Nephron progenitor cell (in vitro differentiated cells): ENCODE measurements around the gene ADGRL3.

Source experiments
- DNase-seq: peaks from one replicate; pipeline ENCODE4 v3.0.0; 2021
- H3K27ac Mint-ChIP-seq: 2 replicates; pipeline ENCODE4 v1.8.0; 2021; ENCODE audit warnings: mild to moderate bottlenecking, moderate library complexity, mixed read lengths
- H3K27me3 Mint-ChIP-seq: 2 replicates; pipeline ENCODE4 v1.8.0; 2021; ENCODE audit warnings: mild to moderate bottlenecking, low read depth, mixed read lengths; ENCODE audit not compliant: poor library complexity
- H3K36me3 Mint-ChIP-seq: 2 replicates; pipeline ENCODE4 v1.8.0; 2021; ENCODE audit warnings: low read depth, mixed read lengths
- H3K4me1 Mint-ChIP-seq: 2 replicates; pipeline ENCODE4 v1.8.0; 2021; ENCODE audit warnings: mixed read lengths
- H3K4me3 Mint-ChIP-seq: 2 replicates; pipeline ENCODE4 v1.8.0; 2021; ENCODE audit warnings: mild to moderate bottlenecking, moderate library complexity, mixed read lengths
- H3K9me3 Mint-ChIP-seq: 2 replicates; pipeline ENCODE4 v1.8.0; 2021; ENCODE audit warnings: mild to moderate bottlenecking, moderate library complexity, mixed read lengths
- TF ChIP-seq, protein P1 (sequence below): fragments of 200-600 bp; sonication (generic); IDR thresholded peaks from 2 replicates; pipeline ENCODE4 v1.5.0; 2021; ENCODE audit warnings: antibody characterized with exemption

The ADGRL3 gene

DNA sequence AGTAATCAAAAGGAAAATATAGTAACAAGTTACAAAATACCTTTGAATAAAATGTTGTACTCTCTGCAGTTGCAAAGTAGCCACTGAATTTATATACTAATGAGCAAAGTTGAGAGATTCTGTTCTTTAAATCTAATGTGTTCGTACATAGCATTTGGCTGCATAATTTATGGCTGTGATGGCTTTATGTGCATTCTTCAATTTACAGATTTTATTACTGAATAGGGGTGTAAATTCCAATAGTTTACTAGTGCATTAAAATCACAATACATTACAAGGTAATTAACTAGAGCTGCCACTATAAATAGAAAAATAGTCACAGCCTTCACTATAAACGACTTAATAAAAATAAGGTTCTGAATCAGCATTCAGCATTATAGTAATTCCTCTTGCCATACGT is 620.0 kb downstream of the ADGRL3 start:
- no peak for DNase-seq
- Mint-ChIP-seq H3K9me3 (no peaks in the 10 kb centered on the region), H3K27ac (no peak overlapping the region), H3K36me3 (no peaks in the 10 kb centered on the region), H3K4me1 (no peaks in the 10 kb centered on the region), H3K27me3 (no peaks in the 10 kb centered on the region), H3K4me3 (no peak overlapping the region)
- TF ChIP-seq, protein P1, sequence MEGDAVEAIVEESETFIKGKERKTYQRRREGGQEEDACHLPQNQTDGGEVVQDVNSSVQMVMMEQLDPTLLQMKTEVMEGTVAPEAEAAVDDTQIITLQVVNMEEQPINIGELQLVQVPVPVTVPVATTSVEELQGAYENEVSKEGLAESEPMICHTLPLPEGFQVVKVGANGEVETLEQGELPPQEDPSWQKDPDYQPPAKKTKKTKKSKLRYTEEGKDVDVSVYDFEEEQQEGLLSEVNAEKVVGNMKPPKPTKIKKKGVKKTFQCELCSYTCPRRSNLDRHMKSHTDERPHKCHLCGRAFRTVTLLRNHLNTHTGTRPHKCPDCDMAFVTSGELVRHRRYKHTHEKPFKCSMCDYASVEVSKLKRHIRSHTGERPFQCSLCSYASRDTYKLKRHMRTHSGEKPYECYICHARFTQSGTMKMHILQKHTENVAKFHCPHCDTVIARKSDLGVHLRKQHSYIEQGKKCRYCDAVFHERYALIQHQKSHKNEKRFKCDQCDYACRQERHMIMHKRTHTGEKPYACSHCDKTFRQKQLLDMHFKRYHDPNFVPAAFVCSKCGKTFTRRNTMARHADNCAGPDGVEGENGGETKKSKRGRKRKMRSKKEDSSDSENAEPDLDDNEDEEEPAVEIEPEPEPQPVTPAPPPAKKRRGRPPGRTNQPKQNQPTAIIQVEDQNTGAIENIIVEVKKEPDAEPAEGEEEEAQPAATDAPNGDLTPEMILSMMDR = no peak

DNA sequence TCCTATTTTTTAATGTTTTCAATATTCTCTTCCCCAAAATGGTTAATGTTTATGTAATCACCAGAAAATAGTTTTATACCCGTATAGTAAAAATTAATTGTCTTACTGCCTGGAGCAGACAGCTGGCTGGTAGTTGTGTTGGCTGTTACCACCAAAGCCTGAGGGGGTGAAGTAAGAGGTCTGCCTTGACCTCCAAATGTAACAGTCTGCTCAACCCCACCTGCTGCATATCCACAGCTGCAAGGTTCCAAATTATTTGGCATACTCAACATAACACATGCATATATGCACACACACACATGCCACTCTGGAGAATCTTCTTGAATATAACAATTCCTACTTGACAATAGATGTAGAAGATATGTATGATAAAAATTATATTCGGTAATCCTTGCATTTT is 624.3 kb downstream of the ADGRL3 start:
- H3K36me3 Mint-ChIP-seq = no peaks in the 10 kb centered on the region
- TF ChIP-seq, protein P1 = no peak
- H3K4me1 Mint-ChIP-seq = no peaks in the 10 kb centered on the region
- no peak for DNase-seq
- H3K4me3 Mint-ChIP-seq = no peak overlapping the region
- H3K27me3 Mint-ChIP-seq = no peaks in the 10 kb centered on the region
- H3K9me3 Mint-ChIP-seq = no peaks in the 10 kb centered on the region
- H3K27ac Mint-ChIP-seq = no peak overlapping the region

DNA sequence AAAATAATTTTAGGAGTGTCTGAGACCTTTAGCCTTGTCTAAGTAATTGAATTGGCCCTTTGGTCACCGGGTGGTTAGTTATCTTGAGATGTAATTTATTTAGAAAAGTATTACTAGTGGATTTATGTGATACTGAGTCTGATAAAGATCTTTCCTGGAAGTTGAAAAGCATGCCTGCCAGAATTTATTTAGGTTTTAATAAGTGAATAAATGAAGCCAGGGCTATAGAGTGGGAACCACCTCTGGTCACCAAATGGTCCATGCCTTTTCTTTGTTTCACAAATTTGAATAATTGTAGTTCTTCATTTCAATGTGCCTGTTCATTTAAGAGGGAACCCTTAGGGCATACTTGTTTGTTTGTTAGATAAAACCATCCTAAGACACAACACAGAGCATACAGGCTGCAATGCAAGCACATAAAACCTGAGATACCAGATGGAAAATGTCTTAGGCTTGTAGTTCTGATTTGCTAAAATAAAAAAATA is 627.8 kb downstream of the ADGRL3 start:
- Mint-ChIP-seq H3K9me3 (no peaks in the 10 kb centered on the region), H3K27ac (no peak overlapping the region), H3K4me3 (no peak overlapping the region), H3K4me1 (no peaks in the 10 kb centered on the region), H3K36me3 (no peaks in the 10 kb centered on the region), H3K27me3 (no peaks in the 10 kb centered on the region)
- TF ChIP-seq, protein P1 = no peak
- DNase-seq = no peak

DNA sequence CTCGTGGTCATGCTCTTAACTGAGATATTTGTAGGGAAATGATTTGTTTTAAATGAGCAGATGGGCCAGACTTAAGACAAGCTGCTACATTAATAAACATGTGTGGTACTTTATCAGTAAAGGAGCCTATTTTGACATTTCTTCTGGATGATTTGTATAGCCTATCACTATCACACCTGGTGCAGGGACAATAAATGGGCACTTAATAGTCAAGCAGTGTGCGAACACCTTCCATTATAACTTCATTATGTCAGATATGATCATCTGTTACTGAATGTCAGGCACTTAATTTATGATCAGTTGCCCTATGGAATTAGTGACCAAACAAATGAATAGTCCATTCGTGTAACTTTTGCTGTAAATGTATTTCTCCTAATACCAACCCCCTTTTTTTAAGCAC is 628.8 kb downstream of the ADGRL3 start:
- no peaks in the 10 kb centered on the region for H3K36me3 Mint-ChIP-seq

DNA sequence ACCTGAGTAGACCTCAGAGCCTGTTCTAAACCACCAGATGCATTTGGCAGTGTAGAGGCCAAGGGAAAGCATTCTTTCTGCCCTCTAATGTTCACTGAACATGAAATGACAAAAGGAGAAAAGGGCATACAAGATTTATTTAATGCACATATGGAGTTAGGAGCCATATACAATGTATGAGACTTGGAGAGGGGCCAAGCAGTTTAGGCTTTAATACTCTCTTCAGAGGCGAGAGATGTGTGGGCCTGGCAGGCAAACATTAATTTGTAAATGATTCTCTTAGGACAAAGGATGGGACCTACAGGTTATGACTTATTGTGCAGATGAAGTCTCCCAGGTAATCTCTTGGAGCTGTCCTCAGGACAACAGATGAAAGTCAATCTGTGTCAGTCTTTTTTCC is 631.9 kb downstream of the ADGRL3 start:
- Mint-ChIP-seq H3K27ac (no peak overlapping the region), H3K9me3 (no peaks in the 10 kb centered on the region), H3K27me3 (no peaks in the 10 kb centered on the region), H3K36me3 (no peaks in the 10 kb centered on the region), H3K4me3 (no peak overlapping the region), H3K4me1 (no peaks in the 10 kb centered on the region)
- TF ChIP-seq, protein P1 = no peak
- no peak for DNase-seq

More for the DNA sequence above, 628.8 kb downstream of the ADGRL3 start:
- H3K27ac Mint-ChIP-seq = no peak overlapping the region
- no peak overlapping the region for H3K4me3 Mint-ChIP-seq
- no peaks in the 10 kb centered on the region for H3K4me1 Mint-ChIP-seq
- TF ChIP-seq, protein P1 = no peak
- H3K27me3 Mint-ChIP-seq = no peaks in the 10 kb centered on the region
- DNase-seq = no peak
- H3K9me3 Mint-ChIP-seq = no peaks in the 10 kb centered on the region

DNA sequence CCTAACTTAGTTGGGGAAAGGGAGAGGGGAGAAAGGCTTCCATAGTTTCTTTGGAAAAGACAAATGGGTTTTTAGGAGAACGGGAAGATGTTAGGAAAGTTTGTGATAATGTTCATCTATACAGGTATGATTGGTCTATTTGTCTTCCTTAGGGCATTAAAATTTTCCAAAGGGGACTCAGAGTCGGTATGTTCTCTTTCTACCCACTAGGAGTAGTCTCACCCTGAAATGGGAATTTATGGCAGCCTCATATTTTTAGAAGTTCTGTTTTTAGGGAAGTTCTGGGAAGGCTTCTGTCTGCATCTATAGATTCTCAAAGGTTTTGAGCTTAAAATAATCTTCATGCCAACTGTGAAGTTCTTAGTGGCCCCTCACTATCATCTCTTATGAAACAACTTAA is 637.3 kb downstream of the ADGRL3 start:
- no peaks in the 10 kb centered on the region for H3K4me1 Mint-ChIP-seq
- TF ChIP-seq, protein P1 = no peak
- H3K9me3 Mint-ChIP-seq = no peaks in the 10 kb centered on the region
- H3K27me3 Mint-ChIP-seq = no peaks in the 10 kb centered on the region
- no peaks in the 10 kb centered on the region for H3K36me3 Mint-ChIP-seq
- no peak overlapping the region for H3K27ac Mint-ChIP-seq
- H3K4me3 Mint-ChIP-seq = no peak overlapping the region
- DNase-seq = no peak
